Sigmoid colon (tissue), 7 donors: Measurements from ENCODE around the gene KASH5. TPM values are rescaled to one million over a fixed set of nuclear protein-coding genes. Genes with fewer than 3 reads are reported as not detected.

Experiments
- DNase-seq: peaks from one replicate; pipeline ENCODE4 v3.0.0-alpha.2; 2019
- H3K27ac ChIP-seq, 4 donors: fragments of 200-600 bp; sonication (generic); one replicate each; pipeline ENCODE4 v1.5.1; 2016 to 2019; ENCODE audit warnings: mild to moderate bottlenecking in 1 of 4
- H3K27me3 ChIP-seq, 3 donors: fragments of 200-600 bp; sonication (generic); one replicate each; pipeline ENCODE4 v1.5.1; 2019; ENCODE audit warnings: mild to moderate bottlenecking in 1 of 3
- H3K36me3 ChIP-seq, 4 donors: fragments of 200-600 bp; sonication (generic); one replicate each; pipeline ENCODE4 v1.5.1; 2016 to 2019
- H3K4me1 ChIP-seq, 4 donors: fragments of 200-600 bp; sonication (generic); one replicate each; pipeline ENCODE4 v1.5.1; 2017 to 2019
- H3K4me3 ChIP-seq, 4 donors: fragments of 200-600 bp; sonication (generic); one replicate each; pipeline ENCODE4 v1.5.1; 2017 to 2019; ENCODE audit warnings: mild to moderate bottlenecking in 2 of 4, moderate library complexity in 1 of 4
- H3K9me3 ChIP-seq, 4 donors: fragments of 200-600 bp in 3 of 4; sonication (generic) in 3 of 4; one replicate each; pipeline versions ENCODE4 v1.5.1 to v1.6.1; 2013 to 2019
- CTCF ChIP-seq, 4 experiments: fragments of 450-650 bp in 3 of 4; fragments of 200-600 bp in 1 of 4; IDR thresholded peaks; one replicate each; pipeline ENCODE4 v1.5.1; 2016 to 2019; ENCODE audit warnings: antibody characterized with exemption in 4 of 4, mild to moderate bottlenecking in 3 of 4, moderate library complexity in 2 of 4
- EP300 ChIP-seq, 4 donors: sonication (generic); formaldehyde crosslinking; IDR thresholded peaks; one replicate each; pipeline ENCODE4 v1.6.1; 2017; ENCODE audit warnings: antibody characterized with exemption in 4 of 4
- POLR2A ChIP-seq, 2 donors: fragments of 450-650 bp; IDR thresholded peaks; one replicate each; pipeline ENCODE4 v1.6.1; 2016; ENCODE audit warnings: antibody characterized with exemption in 2 of 2, mild to moderate bottlenecking in 2 of 2, moderate library complexity in 2 of 2
- POLR2AphosphoS5 ChIP-seq, 4 donors: sonication (generic); formaldehyde crosslinking; IDR thresholded peaks; one replicate each; pipeline ENCODE4 v1.6.1; 2017; ENCODE audit warnings: antibody characterized with exemption in 4 of 4
- WGBS, 2 donors: extraction: QIAGEN DNeasy Blood & Tissue Kit; methylation state at CpG; one replicate each; pipeline ENCODE4 v1.1.7; 2013; 5-methylcytosine and 5-hydroxymethylcytosine counted together
- intact Hi-C: fragments of 100-400 bp; cut with DNase I; formaldehyde crosslinking; loops from one replicate; pipeline ENCODE4 v1.15.1; 2023
- polyA plus RNA-seq, 3 donors: library from polyadenylated mRNA; stranded (reverse); fragments of 200-250 nt; gene quantifications; one replicate each; pipeline ENCODE4 v1.2.3, GENCODE V29; 2013
- total RNA-seq, 4 donors: library from RNA; depleted of rRNA; stranded (reverse); fragments of >200 nt; gene quantifications; one replicate each; pipeline ENCODE4 v1.1.0, GENCODE V29; 2016
- donor health status: healthy with polysubstance abuse.
- donor health status: Bipolar disorder and iron deficiency.
- donor health status: healthy.

Gene KASH5
- total and polyA plus RNA-seq, 7 donors: 0.04 TPM; not detected in 6

- Histone ChIP-seq H3K27me3 (peaks cover 78 to 100% (median 97%) of the 10 kb centered on the region in 3 donors), H3K36me3 (no peaks in the 10 kb centered on the region), H3K27ac (no peak overlapping the region), H3K9me3 (no peaks in the 10 kb centered on the region), H3K4me3 (no peak overlapping the region), H3K4me1 (peaks cover 0 to 12% (median 11%) of the 10 kb centered on the region in 4 donors)
- TF ChIP-seq CTCF (IDR thresholded peaks at IDR 0.05): no peak
- 14 to 15% methylated on average over 29 of the region's 29 CpGs for WGBS, 2 donors
- intact Hi-C loops: no loop called here
- no peak for DNase-seq
Measured at GRCh38 chr19:49428547-49429451, 40.8 kb downstream of the KASH5 start.

- WGBS, 2 donors: 59 to 73% methylated on average over 9 of the region's 9 CpGs
- Histone ChIP-seq H3K27me3 (peaks cover 80 to 100% (median 97%) of the 10 kb centered on the region in 3 donors), H3K9me3 (no peaks in the 10 kb centered on the region), H3K27ac (no peak overlapping the region), H3K4me1 (peaks cover 0 to 12% (median 10%) of the 10 kb centered on the region in 4 donors), H3K4me3 (no peak overlapping the region), H3K36me3 (no peaks in the 10 kb centered on the region)
- DNase-seq: no peak
- TF ChIP-seq CTCF (IDR thresholded peaks at IDR 0.05) (no peak), EP300 (IDR thresholded peaks at IDR 0.05) (no peak), POLR2A (IDR thresholded peaks at IDR 0.05) (no peak), POLR2AphosphoS5 (IDR thresholded peaks at IDR 0.05) (no peak)
- intact Hi-C loops: no loop called here
Measured at GRCh38 chr19:49430172-49430677, 42.2 kb downstream of the KASH5 start.

GRCh38 chr19:49430678-49431329 lies 42.8 kb downstream of the KASH5 start:
- Histone ChIP-seq H3K9me3 (no peaks in the 10 kb centered on the region), H3K4me1 (peaks cover 0 to 12% (median 10%) of the 10 kb centered on the region in 4 donors), H3K27me3 (peaks cover 76 to 100% (median 97%) of the 10 kb centered on the region in 3 donors), H3K4me3 (no peak overlapping the region), H3K27ac (no peak overlapping the region), H3K36me3 (no peaks in the 10 kb centered on the region)
- no peak for DNase-seq
- TF ChIP-seq POLR2AphosphoS5 (IDR thresholded peaks at IDR 0.05): no peak
- TF ChIP-seq EP300 (IDR thresholded peaks at IDR 0.05): no peak
- no peak for TF ChIP-seq CTCF (IDR thresholded peaks at IDR 0.05)
- TF ChIP-seq POLR2A (IDR thresholded peaks at IDR 0.05): no peak
- intact Hi-C loops: no loop called here
- WGBS, 2 donors: 61 to 65% methylated on average over 28 of the region's 28 CpGs

- Histone ChIP-seq H3K4me1 (peaks cover 0 to 12% (median 10%) of the 10 kb centered on the region in 4 donors), H3K36me3 (no peaks in the 10 kb centered on the region), H3K9me3 (no peaks in the 10 kb centered on the region), H3K4me3 (no peak overlapping the region), H3K27ac (no peak overlapping the region), H3K27me3 (peaks cover 73 to 100% (median 97%) of the 10 kb centered on the region in 3 donors)
- no peak for TF ChIP-seq POLR2AphosphoS5 (IDR thresholded peaks at IDR 0.05)
- no peak for TF ChIP-seq CTCF (IDR thresholded peaks at IDR 0.05)
- no peak for TF ChIP-seq POLR2A (IDR thresholded peaks at IDR 0.05)
- TF ChIP-seq EP300 (IDR thresholded peaks at IDR 0.05): no peak
- WGBS, 2 donors: 50% methylated on average over 29 of the region's 29 CpGs
- DNase-seq: no peak
- intact Hi-C loops: no loop called here
Measured at GRCh38 chr19:49431330-49431749, 43.3 kb downstream of the KASH5 start.
